H9 (cell line): ENCODE data around the gene MGAM2. TPM values are rescaled to one million over a fixed set of nuclear protein-coding genes. Genes with fewer than 3 reads are reported as not detected.

Source experiments
- DNase-seq: peaks from one replicate; pipeline ENCODE4 v3.0.0-alpha.2; 2017
- H2AFZ ChIP-seq: one replicate; pipeline ENCODE4 v1.6.1; 2013; ENCODE audit warnings: mild to moderate bottlenecking, low read length, control low read depth, moderate library complexity
- H2AK5ac ChIP-seq: 2 replicates; pipeline ENCODE4 v1.6.1; 2013; ENCODE audit warnings: low read length, control low read depth, mixed read lengths; ENCODE audit not compliant: insufficient read length
- H2BK120ac ChIP-seq: one replicate; pipeline ENCODE4 v1.6.1; 2013; ENCODE audit warnings: low read depth, mild to moderate bottlenecking, low read length, control low read depth, inconsistent platforms; ENCODE audit not compliant: poor library complexity, severe bottlenecking
- H2BK12ac ChIP-seq: 2 replicates; pipeline ENCODE4 v1.6.1; 2013; ENCODE audit warnings: low read length, control low read depth, mixed read lengths, low read depth; ENCODE audit not compliant: insufficient read length
- H2BK15ac ChIP-seq: 2 replicates; pipeline ENCODE4 v1.6.1; 2013; ENCODE audit warnings: low read depth, low read length, control low read depth
- H2BK20ac ChIP-seq: one replicate; pipeline ENCODE4 v1.6.1; 2013; ENCODE audit warnings: low read depth, mild to moderate bottlenecking, low read length, control low read depth, inconsistent platforms; ENCODE audit not compliant: poor library complexity, severe bottlenecking
- H2BK5ac ChIP-seq: 2 replicates; pipeline ENCODE4 v1.6.1; 2013; ENCODE audit warnings: low read length, control low read depth, mixed read lengths; ENCODE audit not compliant: insufficient read length
- H3K14ac ChIP-seq: 2 replicates; pipeline ENCODE4 v1.6.1; 2013; ENCODE audit warnings: low read length, control low read depth; ENCODE audit not compliant: insufficient read depth
- H3K18ac ChIP-seq: 2 replicates; pipeline ENCODE4 v1.6.1; 2013; ENCODE audit warnings: low read depth, mild to moderate bottlenecking, mixed read lengths, low read length, control low read depth; ENCODE audit not compliant: insufficient read length
- H3K23ac ChIP-seq: 2 replicates; pipeline ENCODE4 v1.6.1; 2013; ENCODE audit warnings: low read length, control low read depth, mixed read lengths, low read depth; ENCODE audit not compliant: insufficient read length
- H3K23me2 ChIP-seq: 2 replicates; pipeline ENCODE4 v1.6.1; 2013; ENCODE audit warnings: low read depth, mild to moderate bottlenecking, mixed read lengths, low read length, control low read depth; ENCODE audit not compliant: insufficient read length, poor library complexity, severe bottlenecking
- H3K27ac ChIP-seq: 2 replicates; pipeline ENCODE4 v1.5.1; 2013; ENCODE audit warnings: low read length, control low read depth, mixed read lengths, low read depth; ENCODE audit not compliant: insufficient read length
- H3K27me3 ChIP-seq: 2 replicates; pipeline ENCODE4 v1.6.1; 2013; ENCODE audit warnings: low read length, control low read depth, inconsistent platforms; ENCODE audit not compliant: insufficient read depth
- H3K4ac ChIP-seq: 2 replicates; pipeline ENCODE4 v1.6.1; 2013; ENCODE audit warnings: low read depth, mild to moderate bottlenecking, control low read depth, inconsistent platforms, low read length, moderate library complexity
- H3K4me1 ChIP-seq: 2 replicates; pipeline ENCODE4 v1.6.1; 2013; ENCODE audit warnings: low read length, control low read depth, inconsistent platforms; ENCODE audit not compliant: insufficient read depth
- H3K4me2 ChIP-seq: 2 replicates; pipeline ENCODE4 v1.6.1; 2013; ENCODE audit warnings: low read length, control low read depth, mixed read lengths; ENCODE audit not compliant: insufficient read length, insufficient read depth
- H3K56ac ChIP-seq: 2 replicates; pipeline ENCODE4 v1.6.1; 2013; ENCODE audit warnings: low read depth, mild to moderate bottlenecking, mixed read lengths, low read length, control low read depth; ENCODE audit not compliant: insufficient read length
- H3K79me1 ChIP-seq: 2 replicates; pipeline ENCODE4 v1.6.1; 2013; ENCODE audit warnings: low read depth, mild to moderate bottlenecking, moderate library complexity, low read length, control low read depth, inconsistent platforms; ENCODE audit not compliant: insufficient read depth, poor library complexity, severe bottlenecking
- H3K79me2 ChIP-seq: 2 replicates; pipeline ENCODE4 v1.6.1; 2013; ENCODE audit warnings: low read length, control low read depth, inconsistent platforms; ENCODE audit not compliant: insufficient read depth
- H3K9ac ChIP-seq: 2 replicates; pipeline ENCODE4 v1.6.1; 2013; ENCODE audit warnings: low read length, control low read depth, mixed read lengths; ENCODE audit not compliant: insufficient read length; ENCODE audit errors: extremely low read depth
- H3K9me3 ChIP-seq: one replicate; pipeline ENCODE4 v1.6.1; 2013; ENCODE audit warnings: low read depth, low read length, inconsistent platforms; ENCODE audit not compliant: control insufficient read depth
- H3T11ph ChIP-seq: one replicate; pipeline ENCODE4 v1.6.1; 2013; ENCODE audit warnings: mild to moderate bottlenecking, low read length, control low read depth, inconsistent platforms
- H4K20me1 ChIP-seq: one replicate; pipeline ENCODE4 v1.6.1; 2013; ENCODE audit not compliant: control insufficient read depth, insufficient read length, insufficient read depth
- H4K5ac ChIP-seq: 2 replicates; pipeline ENCODE4 v1.6.1; 2013; ENCODE audit warnings: low read depth, mild to moderate bottlenecking, mixed read lengths, low read length, control low read depth; ENCODE audit not compliant: insufficient read length
- H4K8ac ChIP-seq: replicated peaks from 2 replicates; pipeline ENCODE4 v1.6.1; 2013; ENCODE audit warnings: low read length, control low read depth, mixed read lengths, low read depth; ENCODE audit not compliant: insufficient read length
- H4K91ac ChIP-seq: 2 replicates; pipeline ENCODE4 v1.6.1; 2013; ENCODE audit warnings: low read depth, mild to moderate bottlenecking, moderate library complexity, mixed read lengths, low read length, control low read depth; ENCODE audit not compliant: insufficient read length
- H3K27ac Mint-ChIP-seq, 3 experiments: 2 replicates in 2 of 3; 3 replicates in 1 of 3; pipeline ENCODE4 v1.8.0; 2020 to 2021; ENCODE audit warnings: mixed read lengths in 3 of 3, mild to moderate bottlenecking in 1 of 3, moderate library complexity in 1 of 3
- H3K27me3 Mint-ChIP-seq: 2 replicates; pipeline ENCODE4 v1.8.0; 2021; ENCODE audit warnings: low read depth, mild to moderate bottlenecking, moderate library complexity, mixed read lengths
- H3K36me3 Mint-ChIP-seq, 3 experiments: 2 replicates in 2 of 3; 3 replicates in 1 of 3; pipeline ENCODE4 v1.8.0; 2020 to 2021; ENCODE audit warnings: low read depth in 3 of 3, mixed read lengths in 3 of 3; ENCODE audit not compliant: insufficient read depth in 1 of 3
- H3K4me1 Mint-ChIP-seq, 2 experiments: 2 replicates each; pipeline ENCODE4 v1.8.0; 2020; ENCODE audit warnings: mixed read lengths in 2 of 2
- H3K4me3 Mint-ChIP-seq, 2 experiments: 2 replicates in 1 of 2; 3 replicates in 1 of 2; pipeline ENCODE4 v1.8.0; 2020 to 2021; ENCODE audit warnings: mild to moderate bottlenecking in 2 of 2, mixed read lengths in 2 of 2, moderate library complexity in 1 of 2
- H3K9me3 Mint-ChIP-seq, 2 experiments: 2 replicates in 1 of 2; 3 replicates in 1 of 2; pipeline ENCODE4 v1.8.0; 2020; ENCODE audit warnings: mild to moderate bottlenecking in 2 of 2, mixed read lengths in 2 of 2, moderate library complexity in 1 of 2
- CTCF ChIP-seq: fragments of 200-600 bp; sonication (generic); conservative IDR thresholded peaks from 3 replicates; pipeline ENCODE4 v1.8.0; 2021; ENCODE audit warnings: antibody characterized with exemption, mild to moderate bottlenecking
- WGBS: extraction: QIAGEN DNeasy Blood & Tissue Kit; methylation state at CpG from one replicate; pipeline ENCODE4 v1.1.7; 2013; ENCODE audit warnings: missing lambda C conversion rate, low lambda C conversion rate, mixed read lengths; ENCODE audit not compliant: insufficient read length; ENCODE audit errors: extremely low coverage; 5-methylcytosine and 5-hydroxymethylcytosine counted together
- total RNA-seq: library from RNA; stranded (reverse); gene quantifications from 2 replicates; pipeline ENCODE4 v1.2.1, GENCODE V29; 2021

MGAM2 gene
- total RNA-seq, 1 experiment from 2014 or later: not detected

- no peak overlapping the region for H2AFZ ChIP-seq
- H3K4me1 ChIP-seq: no peaks in the 10 kb centered on the region
- H4K8ac ChIP-seq: no peak overlapping the region
- no peak overlapping the region for H2BK15ac ChIP-seq
- no peak overlapping the region for H3K18ac ChIP-seq
- H3K23ac ChIP-seq: no peak overlapping the region
- no peak for DNase-seq
- H2AK5ac ChIP-seq: no peak overlapping the region
- no peak for TF ChIP-seq CTCF
- H2BK12ac ChIP-seq: no peak overlapping the region
- no peak overlapping the region for H3K4ac ChIP-seq
- no peak overlapping the region for H3K4me2 ChIP-seq
- H4K20me1 ChIP-seq: no peaks in the 10 kb centered on the region
- H4K5ac ChIP-seq: no peak overlapping the region
- H3K79me2 ChIP-seq: no peaks in the 10 kb centered on the region
- H3K79me1 ChIP-seq: no peaks in the 10 kb centered on the region
- no peak overlapping the region for H3K14ac ChIP-seq
- no peaks in the 10 kb centered on the region for H3K4me1 Mint-ChIP-seq
- no peak overlapping the region for H3K27ac ChIP-seq
- no peak overlapping the region for H2BK5ac ChIP-seq
- no peak overlapping the region for H2BK120ac ChIP-seq
- no peak overlapping the region for H3K56ac ChIP-seq
- H3K9ac ChIP-seq: no peak overlapping the region
- WGBS: no CpG with 5 or more reads among the region's 12 CpGs
- H3K27ac Mint-ChIP-seq: no peak overlapping the region; a peak in 2 of 7 replicates
- no peak overlapping the region for H4K91ac ChIP-seq
- no peaks in the 10 kb centered on the region for H3K23me2 ChIP-seq
- H2BK20ac ChIP-seq: no peak overlapping the region
- H3K27me3 ChIP-seq: no peaks in the 10 kb centered on the region
- H3K9me3 ChIP-seq: no peaks in the 10 kb centered on the region
- no peak overlapping the region for H3T11ph ChIP-seq
- H3K36me3 Mint-ChIP-seq: no peaks in the 10 kb centered on the region
- no peak overlapping the region for H3K4me3 Mint-ChIP-seq
- peaks cover 4% of the 10 kb centered on the region; the same call in 1 of the 2 replicates for H3K27me3 Mint-ChIP-seq
- no peaks in the 10 kb centered on the region for H3K9me3 Mint-ChIP-seq
Measured at GRCh38 chr7:142063551-142064442, 47.7 kb upstream of the MGAM2 start.
